Tibial nerve (tissue), 4 donors: ENCODE data around the gene FBXO44. TPM values are rescaled to one million over a fixed set of nuclear protein-coding genes. Genes with fewer than 3 reads are reported as not detected.

Experiments used
- DNase-seq, 2 donors: peaks; one replicate each; pipeline ENCODE4 v3.0.0-alpha.2; 2019; ENCODE audit warnings: low spot score in 2 of 2
- H3K27ac ChIP-seq, 4 donors: fragments of 200-600 bp; sonication (generic) in 3 of 4; one replicate each; pipeline ENCODE4 v1.5.1; 2017 to 2019; ENCODE audit warnings: mild to moderate bottlenecking in 1 of 4
- H3K27me3 ChIP-seq, 2 donors: fragments of 200-600 bp; sonication (generic) in 1 of 2; one replicate each; pipeline versions ENCODE4 v1.5.1 to v1.6.0; 2017 to 2019
- H3K36me3 ChIP-seq, 3 donors: fragments of 200-600 bp; sonication (generic); one replicate each; pipeline ENCODE4 v1.5.1; 2018 to 2019
- H3K4me1 ChIP-seq, 4 donors: fragments of 200-600 bp; sonication (generic) in 3 of 4; one replicate each; pipeline ENCODE4 v1.5.1; 2017 to 2019
- H3K4me3 ChIP-seq, 4 donors: fragments of 200-600 bp; sonication (generic) in 3 of 4; one replicate each; pipeline ENCODE4 v1.5.1; 2017 to 2019; ENCODE audit warnings: mild to moderate bottlenecking in 1 of 4, moderate library complexity in 1 of 4
- H3K9me3 ChIP-seq, 4 donors: fragments of 200-600 bp; sonication (generic) in 3 of 4; one replicate each; pipeline ENCODE4 v1.5.1; 2017 to 2019
- EP300 ChIP-seq, 2 donors: sonication (generic); formaldehyde crosslinking; IDR thresholded peaks; one replicate each; pipeline ENCODE4 v1.6.1; 2017; ENCODE audit warnings: antibody characterized with exemption in 2 of 2, mild to moderate bottlenecking in 1 of 2
- POLR2A ChIP-seq, 2 donors: fragments of 450-650 bp; IDR thresholded peaks; one replicate each; pipeline ENCODE4 v1.6.1; 2017; ENCODE audit warnings: antibody characterized with exemption in 2 of 2, mild to moderate bottlenecking in 2 of 2, moderate library complexity in 2 of 2
- WGBS, 2 donors: methylation state at CpG; one replicate each; pipeline ENCODE4 v1.1.5; 2018; 5-methylcytosine and 5-hydroxymethylcytosine counted together
- total RNA-seq, 4 donors: library from RNA; depleted of rRNA; stranded (reverse); fragments of >200 nt; gene quantifications; one replicate each; pipeline ENCODE4 v1.1.0, GENCODE V29; 2016
- TF ChIP-seq, protein P1 (sequence below), 5 experiments: fragments of 200-600 bp in 3 of 5; fragments of 450-650 bp in 2 of 5; sonication (generic) in 3 of 5; IDR thresholded peaks; one replicate each; pipeline ENCODE4 v1.5.1; 2016 to 2019; ENCODE audit warnings: antibody characterized with exemption in 5 of 5, mild to moderate bottlenecking in 3 of 5, moderate library complexity in 2 of 5

FBXO44 gene
- total RNA-seq, 4 donors from 2014 or later: 24.1 to 59.4 (median 35.7) TPM

DNA sequence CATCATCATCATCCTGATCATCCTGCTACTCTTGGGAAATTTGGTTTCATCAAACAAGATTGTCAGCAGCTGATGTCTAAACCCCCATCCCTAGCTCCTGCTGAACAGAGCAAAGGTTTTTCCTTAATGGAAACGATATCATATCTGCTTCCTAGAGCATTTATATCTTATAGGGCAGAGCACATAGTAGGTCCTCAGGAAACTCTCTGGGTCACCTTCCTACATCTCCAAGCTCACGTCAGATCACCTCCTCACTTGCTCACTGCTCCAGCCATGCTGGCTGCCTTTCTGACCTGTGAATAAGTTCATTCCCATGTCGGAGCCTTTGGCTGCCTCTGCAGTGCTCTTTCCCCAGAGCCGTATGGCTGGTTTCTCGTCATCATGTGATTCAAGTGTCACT is 10.9 kb upstream of the FBXO44 start:
- no peak for DNase-seq
- TF ChIP-seq, protein P1, sequence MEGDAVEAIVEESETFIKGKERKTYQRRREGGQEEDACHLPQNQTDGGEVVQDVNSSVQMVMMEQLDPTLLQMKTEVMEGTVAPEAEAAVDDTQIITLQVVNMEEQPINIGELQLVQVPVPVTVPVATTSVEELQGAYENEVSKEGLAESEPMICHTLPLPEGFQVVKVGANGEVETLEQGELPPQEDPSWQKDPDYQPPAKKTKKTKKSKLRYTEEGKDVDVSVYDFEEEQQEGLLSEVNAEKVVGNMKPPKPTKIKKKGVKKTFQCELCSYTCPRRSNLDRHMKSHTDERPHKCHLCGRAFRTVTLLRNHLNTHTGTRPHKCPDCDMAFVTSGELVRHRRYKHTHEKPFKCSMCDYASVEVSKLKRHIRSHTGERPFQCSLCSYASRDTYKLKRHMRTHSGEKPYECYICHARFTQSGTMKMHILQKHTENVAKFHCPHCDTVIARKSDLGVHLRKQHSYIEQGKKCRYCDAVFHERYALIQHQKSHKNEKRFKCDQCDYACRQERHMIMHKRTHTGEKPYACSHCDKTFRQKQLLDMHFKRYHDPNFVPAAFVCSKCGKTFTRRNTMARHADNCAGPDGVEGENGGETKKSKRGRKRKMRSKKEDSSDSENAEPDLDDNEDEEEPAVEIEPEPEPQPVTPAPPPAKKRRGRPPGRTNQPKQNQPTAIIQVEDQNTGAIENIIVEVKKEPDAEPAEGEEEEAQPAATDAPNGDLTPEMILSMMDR (IDR thresholded peaks at IDR 0.05): no peak
- TF ChIP-seq POLR2A (IDR thresholded peaks at IDR 0.05): no peak
- no peak for TF ChIP-seq EP300 (IDR thresholded peaks at IDR 0.05)
- peaks cover 0 to 1% of the 10 kb centered on the region in 2 donors for H3K27me3 ChIP-seq
- no peak overlapping the region for H3K27ac ChIP-seq
- H3K4me1 ChIP-seq: peaks cover 0 to 44% (median 12%) of the 10 kb centered on the region in 4 donors
- 59% methylated on average over 5 of the region's 5 CpGs for WGBS, 2 donors
- no peaks in the 10 kb centered on the region for H3K9me3 ChIP-seq
- H3K4me3 ChIP-seq: no peak overlapping the region
- no peaks in the 10 kb centered on the region for H3K36me3 ChIP-seq

DNA sequence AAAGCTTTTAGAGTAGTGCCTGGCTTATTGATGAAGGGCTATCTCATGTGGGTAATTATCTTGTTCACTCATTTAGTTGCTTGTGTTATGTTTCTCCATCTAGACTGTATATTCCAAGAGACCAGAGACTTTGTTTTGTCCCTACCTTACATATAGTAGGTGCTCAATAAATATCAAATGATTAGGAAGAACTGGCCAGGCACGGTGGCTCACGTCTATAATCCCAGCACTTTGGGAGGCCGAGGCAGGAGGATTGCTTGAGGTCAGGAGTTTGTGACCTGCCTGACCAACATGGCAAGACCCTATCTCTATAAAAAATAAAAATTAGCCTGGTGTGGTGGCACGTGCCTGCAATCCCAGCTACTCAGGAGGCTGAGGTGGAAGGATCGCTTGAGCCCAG is 9.4 kb upstream of the FBXO44 start:
- DNase-seq: no peak
- Histone ChIP-seq H3K27ac (peak overlapping the region in 2 of 4 donors; percentile 89 to 93), H3K27me3 (peaks cover 0 to 11% of the 10 kb centered on the region in 2 donors), H3K9me3 (no peaks in the 10 kb centered on the region), H3K36me3 (no peaks in the 10 kb centered on the region), H3K4me3 (no peak overlapping the region), H3K4me1 (peaks cover 0 to 59% (median 27%) of the 10 kb centered on the region in 4 donors)
- 93% methylated on average over 5 of the region's 5 CpGs for WGBS, 2 donors
- TF ChIP-seq, protein P1 (IDR thresholded peaks at IDR 0.05): no peak
- no peak for TF ChIP-seq EP300 (IDR thresholded peaks at IDR 0.05)
- TF ChIP-seq POLR2A (IDR thresholded peaks at IDR 0.05): no peak

DNA sequence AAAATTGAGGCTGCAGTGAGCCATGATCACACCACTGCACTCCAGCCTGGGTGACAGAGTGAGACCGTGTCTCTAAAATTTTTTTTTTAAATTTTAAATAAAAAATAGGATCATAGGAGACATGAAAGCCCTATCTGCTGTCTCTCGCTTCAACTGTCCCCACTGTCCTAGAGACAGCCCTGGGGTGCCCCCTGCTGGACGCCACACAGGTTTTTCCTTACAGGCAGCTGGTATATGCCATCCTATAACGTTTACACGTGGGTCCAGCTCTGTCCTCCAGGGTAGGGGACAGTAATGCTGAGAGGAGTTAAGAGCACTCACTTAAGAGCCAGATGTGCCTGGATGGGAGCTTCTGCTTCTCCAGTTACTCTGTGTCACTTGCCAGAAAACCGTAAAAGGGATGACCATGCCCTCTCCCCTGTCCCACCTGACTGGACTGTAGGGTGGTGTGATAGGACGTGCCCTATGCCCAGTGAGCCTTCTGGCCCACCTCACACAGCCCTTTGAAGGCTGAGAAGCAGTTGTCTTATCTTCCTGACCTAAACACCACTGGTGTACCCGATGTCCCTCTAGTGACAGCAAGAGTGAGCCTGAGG is 8.9 kb upstream of the FBXO44 start:
- H3K4me3 ChIP-seq: no peak overlapping the region
- DNase-seq: peak; percentile 39 to 56
- TF ChIP-seq, protein P1 (IDR thresholded peaks at IDR 0.05): peak; percentile 51 to 75 (median 71)
- TF ChIP-seq EP300 (IDR thresholded peaks at IDR 0.05) (no peak), POLR2A (IDR thresholded peaks at IDR 0.05) (no peak)
- WGBS, 2 donors: 27 to 32% methylated on average over 8 of the region's 8 CpGs
- H3K27me3 ChIP-seq: peaks cover 0 to 11% of the 10 kb centered on the region in 2 donors
- H3K36me3 ChIP-seq: no peaks in the 10 kb centered on the region
- H3K4me1 ChIP-seq: peaks cover 0 to 60% (median 30%) of the 10 kb centered on the region in 4 donors
- no peaks in the 10 kb centered on the region for H3K9me3 ChIP-seq
- peak overlapping the region in 2 of 4 donors; percentile 89 to 93 for H3K27ac ChIP-seq

DNA sequence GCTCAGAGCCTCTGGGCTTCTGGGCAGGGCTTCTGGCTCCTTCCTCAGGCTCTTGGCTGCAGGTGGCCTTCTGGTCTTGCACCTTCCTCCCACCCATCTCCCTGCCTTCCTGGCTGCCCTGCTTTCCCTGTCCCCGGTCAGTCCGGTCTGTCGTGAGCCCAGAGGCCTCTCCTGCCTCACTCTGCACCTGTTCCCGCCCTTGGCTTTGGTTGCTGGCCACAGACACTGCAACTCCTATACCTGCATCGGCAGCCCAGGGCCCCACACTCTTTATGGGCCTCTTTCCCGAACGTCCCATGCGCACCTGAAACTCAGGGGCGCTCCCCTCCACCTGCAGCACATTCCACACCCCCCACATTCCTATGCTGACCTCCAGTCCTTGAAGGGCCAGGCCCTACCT is 8.4 kb upstream of the FBXO44 start:
- Histone ChIP-seq H3K9me3 (no peaks in the 10 kb centered on the region), H3K27me3 (peaks cover 0 to 11% of the 10 kb centered on the region in 2 donors), H3K27ac (peak overlapping the region in 2 of 4 donors; percentile 89 to 93), H3K36me3 (no peaks in the 10 kb centered on the region), H3K4me1 (peaks cover 0 to 60% (median 31%) of the 10 kb centered on the region in 4 donors), H3K4me3 (no peak overlapping the region)
- TF ChIP-seq, protein P1 (IDR thresholded peaks at IDR 0.05): no peak
- TF ChIP-seq POLR2A (IDR thresholded peaks at IDR 0.05): no peak
- TF ChIP-seq EP300 (IDR thresholded peaks at IDR 0.05): no peak
- WGBS, 2 donors: 86 to 90% methylated on average over 9 of the region's 9 CpGs
- DNase-seq: no peak

DNA sequence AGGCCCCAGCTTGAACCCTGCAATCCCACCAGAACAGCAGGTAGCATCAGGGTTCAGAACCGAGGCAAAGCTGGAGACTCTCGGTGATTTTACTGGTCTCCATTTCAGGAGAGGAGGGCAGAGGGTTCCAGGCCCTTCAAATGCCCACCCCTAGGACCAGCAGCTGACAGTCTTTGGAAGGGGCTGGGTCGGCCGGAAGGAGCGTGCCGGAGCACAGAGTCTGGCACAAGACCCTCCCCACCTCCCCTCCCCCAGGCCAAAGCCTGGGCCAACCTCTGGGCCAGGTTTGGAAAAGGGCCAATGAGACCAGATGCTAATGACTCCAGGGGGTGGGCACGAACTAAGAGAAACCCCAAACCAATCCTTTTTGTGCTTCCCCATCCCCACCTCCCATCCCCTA is 7.3 kb upstream of the FBXO44 start:
- WGBS, 2 donors: 44 to 48% methylated on average over 6 to 7 of the region's 7 CpGs
- Histone ChIP-seq H3K4me3 (no peak overlapping the region), H3K4me1 (peaks cover 0 to 57% (median 31%) of the 10 kb centered on the region in 4 donors), H3K36me3 (no peaks in the 10 kb centered on the region), H3K9me3 (no peaks in the 10 kb centered on the region), H3K27ac (peak overlapping the region; percentile 64 to 93 (median 78)), H3K27me3 (peaks cover 0 to 11% of the 10 kb centered on the region in 2 donors)
- DNase-seq: no peak
- TF ChIP-seq, protein P1 (IDR thresholded peaks at IDR 0.05): no peak
- TF ChIP-seq POLR2A (IDR thresholded peaks at IDR 0.05) (no peak), EP300 (IDR thresholded peaks at IDR 0.05) (no peak)
